Activated T-helper 1 cell treated with anti-CD3 and anti-CD28 coated beads, Interleukin-2, amount 50 U/mL, for 16 hours (primary cell): ENCODE results near the gene SYNDIG1.
"Not testable (repeated sequence)": the region's sequence is repeated elsewhere in the genome, so short reads cannot be mapped to it uniquely, and the experiment has no call there.

ENCODE experiments used
- DNase-seq, 2 donors: peaks; one replicate each; pipeline ENCODE4 v3.0.0-alpha.2; 2020; ENCODE audit warnings: low read depth in 1 of 2, low spot score in 1 of 2

The SYNDIG1 gene

DNA sequence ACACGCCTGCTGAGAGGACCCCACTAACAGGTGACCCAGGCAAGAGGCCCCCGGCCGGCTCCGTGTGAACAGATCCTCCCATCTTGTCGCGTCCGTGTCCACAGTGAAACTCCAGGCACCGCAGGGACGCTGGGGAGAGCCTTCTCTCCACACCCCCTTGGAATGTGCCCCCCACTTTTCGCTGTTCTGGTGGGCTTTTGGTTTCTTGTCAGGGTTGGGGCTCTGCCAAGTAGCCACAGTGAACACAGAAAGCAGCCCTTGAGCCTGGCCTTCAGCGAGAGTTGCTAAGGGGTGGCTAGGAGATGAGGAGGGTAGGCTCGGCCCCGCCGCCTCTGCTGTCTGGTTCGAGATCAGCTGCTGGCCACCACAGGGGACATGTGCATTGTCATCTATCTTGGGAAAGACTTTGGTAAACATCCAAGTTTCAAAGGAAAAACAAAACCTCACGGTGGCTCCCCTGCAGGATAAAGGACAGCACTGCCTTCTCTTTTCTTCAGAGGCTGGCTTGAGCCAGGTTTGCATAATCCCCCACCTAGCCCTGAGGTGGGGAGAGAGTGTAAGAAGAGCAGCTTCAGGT, 22.7 kb downstream of the SYNDIG1 start:
- no peak for DNase-seq

- DNase-seq: no peak
Observed at GRCh38 chr20:24492698-24493097, 23.3 kb downstream of the SYNDIG1 start.

GRCh38 chr20:24493181-24493580, 23.8 kb downstream of the SYNDIG1 start:
- no peak for DNase-seq

- no peak for DNase-seq
Observed at GRCh38 chr20:24493661-24494459, 24.4 kb downstream of the SYNDIG1 start.

- no peak for DNase-seq
Observed at GRCh38 chr20:24494460-24494920, 25.1 kb downstream of the SYNDIG1 start.

- no peak for DNase-seq
Observed at GRCh38 chr20:24495266-24495665, 25.8 kb downstream of the SYNDIG1 start.

DNA sequence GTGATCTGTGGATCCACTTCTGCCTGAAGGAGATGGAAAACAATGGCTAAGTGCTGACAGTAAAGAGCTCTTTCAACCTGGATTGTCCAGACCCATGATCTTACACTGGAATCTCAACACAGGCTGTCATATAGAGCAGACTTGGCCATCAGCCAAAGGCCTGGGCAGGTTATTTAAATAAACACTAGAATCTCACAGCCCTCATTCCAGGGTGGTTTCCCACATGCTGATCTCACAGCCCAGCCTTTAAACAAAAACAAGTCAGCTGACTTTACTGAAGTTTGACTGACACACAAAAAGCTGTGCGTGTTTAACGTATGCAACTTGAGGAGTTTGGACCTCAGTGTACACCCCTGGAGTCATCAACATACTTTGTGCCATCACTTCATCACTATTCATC, 28.4 kb downstream of the SYNDIG1 start:
- DNase-seq: no peak

GRCh38 chr20:24498641-24499040, 29.2 kb downstream of the SYNDIG1 start:
- DNase-seq: no peak

DNA sequence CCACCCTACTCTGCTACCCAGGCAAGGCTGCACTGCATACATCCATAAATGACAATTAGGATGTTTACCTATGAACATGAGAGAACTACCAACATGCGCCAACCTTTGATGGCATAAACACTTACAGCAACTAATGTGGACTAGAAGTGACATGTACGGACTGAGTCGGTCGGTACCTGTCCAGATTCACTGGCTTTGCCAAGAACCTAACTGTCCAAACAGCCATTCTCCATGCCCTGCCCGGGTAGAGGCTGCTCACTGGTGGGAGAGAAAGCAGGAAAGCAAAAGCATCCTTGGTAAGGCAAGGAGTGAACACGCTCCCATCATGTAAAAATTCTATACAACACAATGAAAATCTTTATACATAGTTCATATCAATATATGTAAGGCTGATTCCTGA, 30.0 kb downstream of the SYNDIG1 start:
- no peak for DNase-seq

- DNase-seq: no peak
Observed at GRCh38 chr20:24501764-24502556, 32.5 kb downstream of the SYNDIG1 start.

DNA sequence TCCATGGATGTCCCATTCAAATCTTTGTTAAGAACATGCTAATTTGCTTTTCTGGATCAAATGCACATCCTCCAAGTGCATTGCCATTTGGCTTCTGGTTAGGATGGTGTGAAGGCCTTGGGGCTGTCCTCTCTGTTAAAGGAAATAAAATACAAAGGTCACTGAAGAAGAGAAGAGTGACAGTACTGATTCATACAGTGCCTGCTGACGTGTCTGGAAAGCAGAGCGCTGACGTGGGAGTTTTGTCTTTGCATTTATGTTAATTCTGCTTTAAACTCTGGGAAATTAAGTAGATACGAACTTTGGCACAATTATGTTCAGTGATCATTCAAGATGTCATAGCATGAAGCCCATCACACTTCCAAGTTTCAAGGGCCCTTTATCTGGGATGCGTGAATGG, 33.2 kb downstream of the SYNDIG1 start:
- no peak for DNase-seq

DNA sequence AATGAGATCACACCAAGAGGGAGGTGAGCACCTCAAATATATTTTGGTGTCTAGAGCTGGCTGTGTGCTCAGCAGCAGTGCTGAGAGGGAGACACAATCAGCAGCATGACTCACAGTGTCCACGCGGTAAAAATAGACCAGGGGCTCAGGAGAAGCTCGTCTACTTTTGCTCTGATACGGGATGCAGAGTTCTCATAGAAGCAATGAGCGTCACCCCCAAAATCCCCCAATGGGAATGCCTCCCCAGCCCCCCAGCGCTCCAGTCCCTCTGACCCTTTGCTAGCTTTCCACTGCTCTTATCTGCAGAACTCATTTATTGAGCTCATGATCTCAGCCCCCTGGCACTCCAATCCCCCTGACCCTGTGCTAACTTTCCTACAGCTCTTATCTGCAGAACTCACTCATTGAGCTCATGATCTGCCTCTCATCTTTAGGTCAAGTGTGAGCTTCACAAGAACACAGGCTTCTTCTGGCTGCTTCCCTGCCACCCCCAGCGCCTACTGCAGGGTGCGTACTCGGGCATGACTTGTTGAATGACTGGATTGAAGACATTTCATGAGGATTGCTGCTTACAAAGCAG, 34.0 kb downstream of the SYNDIG1 start:
- DNase-seq: no peak

GRCh38 chr20:24504331-24505285, 35.2 kb downstream of the SYNDIG1 start:
- no peak for DNase-seq

- DNase-seq: no peak
Observed at GRCh38 chr20:24506146-24506545, 36.7 kb downstream of the SYNDIG1 start.

- no peak for DNase-seq
Observed at GRCh38 chr20:24506696-24507095, 37.3 kb downstream of the SYNDIG1 start.

DNA sequence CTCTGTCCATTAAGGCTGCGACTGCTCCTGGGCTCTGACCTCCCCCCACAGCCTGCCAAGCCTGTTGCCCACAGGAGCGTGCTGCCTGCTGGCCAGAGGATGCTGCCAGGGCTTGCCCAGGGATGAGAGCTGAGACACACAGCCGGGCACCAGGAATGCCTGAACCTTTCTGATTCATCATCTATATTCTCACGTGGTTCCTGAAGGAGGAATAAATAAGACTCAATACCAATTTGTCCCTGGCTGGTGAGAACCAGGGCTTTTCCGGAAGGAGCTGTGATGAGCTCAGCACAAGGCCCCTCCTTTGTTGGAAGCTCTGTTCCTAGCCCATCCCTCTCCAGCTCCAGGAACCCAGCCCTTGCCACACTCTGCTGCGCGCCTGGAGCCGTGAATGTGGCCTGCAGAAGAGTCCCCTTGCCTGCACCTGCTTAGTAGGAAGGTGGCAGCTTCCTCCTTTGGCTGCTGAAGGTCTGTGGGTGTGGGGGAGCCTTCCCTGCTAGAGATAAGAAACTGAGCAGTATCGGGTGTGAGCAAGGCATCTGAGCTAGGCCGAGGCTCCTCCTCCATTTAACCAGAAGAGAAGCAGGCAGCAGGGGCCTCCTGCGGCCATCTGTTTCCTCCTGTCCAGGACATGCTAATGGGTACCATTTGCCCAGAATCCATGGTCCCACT, 37.9 kb downstream of the SYNDIG1 start:
- DNase-seq: no peak

- DNase-seq: not testable (repeated sequence)
Observed at GRCh38 chr20:24512441-24512840, 43.0 kb downstream of the SYNDIG1 start.

DNA sequence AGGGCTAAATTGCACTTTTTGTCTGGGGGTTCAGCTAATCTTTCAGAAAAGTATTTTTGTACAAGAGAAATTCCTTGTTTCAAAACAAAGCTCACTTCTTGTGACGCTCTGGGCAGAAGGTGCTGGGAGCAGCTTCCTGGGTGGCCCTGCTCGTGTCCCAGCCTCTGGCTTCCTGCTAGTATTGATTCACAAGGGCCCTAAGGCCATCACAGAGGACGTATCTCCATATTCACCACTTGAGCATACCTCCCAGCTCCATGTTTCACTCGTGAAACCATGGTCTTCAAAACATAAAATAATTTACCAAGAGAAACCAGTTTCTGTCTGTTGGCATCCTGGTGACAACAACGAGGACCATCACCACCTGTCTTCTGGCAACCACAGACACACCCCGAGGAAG, 49.1 kb downstream of the SYNDIG1 start:
- DNase-seq: no peak

- no peak for DNase-seq
Observed at GRCh38 chr20:24519476-24519875, 50.0 kb downstream of the SYNDIG1 start.

- DNase-seq: no peak
Observed at GRCh38 chr20:24521032-24521431, 51.6 kb downstream of the SYNDIG1 start.
